Skeletal muscle cell (primary cell): Measurements from ENCODE around the gene RITA1.

Source experiments
- DNase-seq: peaks from one replicate; pipeline ENCODE4 v3.0.0-alpha.2; 2010; ENCODE audit warnings: low read depth
- H3K4me3 ChIP-seq: 2 replicates; pipeline ENCODE4 v1.5.1; 2011; ENCODE audit warnings: low read depth, mild to moderate bottlenecking, control low read depth, low read length, moderate library complexity

RITA1 gene

GRCh38 chr12:113222730-113223531, 37.4 kb downstream of the RITA1 start:
- peak; percentile 84 for DNase-seq
- peak overlapping the region; percentile 86 for H3K4me3 ChIP-seq

GRCh38 chr12:113224955-113225354, 39.4 kb downstream of the RITA1 start:
- DNase-seq: no peak
- no peak overlapping the region for H3K4me3 ChIP-seq

GRCh38 chr12:113226696-113227568, 41.4 kb downstream of the RITA1 start:
- DNase-seq: no peak
- H3K4me3 ChIP-seq: no peak overlapping the region

- H3K4me3 ChIP-seq: no peak overlapping the region
- no peak for DNase-seq
These were observed 42.3 kb downstream of the RITA1 start for GRCh38 chr12:113227686-113228391.

- H3K4me3 ChIP-seq: no peak overlapping the region
- no peak for DNase-seq
These were observed 43.0 kb downstream of the RITA1 start for GRCh38 chr12:113228394-113229028.

GRCh38 chr12:113230315-113231234, 45.1 kb downstream of the RITA1 start:
- DNase-seq: no peak
- no peak overlapping the region for H3K4me3 ChIP-seq

- DNase-seq: no peak
- H3K4me3 ChIP-seq: no peak overlapping the region
These were observed 45.9 kb downstream of the RITA1 start for GRCh38 chr12:113231235-113232088.

GRCh38 chr12:113232089-113232839, 46.7 kb downstream of the RITA1 start:
- no peak for DNase-seq
- no peak overlapping the region for H3K4me3 ChIP-seq

- no peak for DNase-seq
- no peak overlapping the region for H3K4me3 ChIP-seq
These were observed 47.5 kb downstream of the RITA1 start for GRCh38 chr12:113232840-113233585.

GRCh38 chr12:113233967-113234366, 48.4 kb downstream of the RITA1 start:
- no peak overlapping the region for H3K4me3 ChIP-seq

GRCh38 chr12:113234483-113234882, 49.0 kb downstream of the RITA1 start:
- no peak overlapping the region for H3K4me3 ChIP-seq
- DNase-seq: no peak

More at GRCh38 chr12:113233967-113234366, 48.4 kb downstream of the RITA1 start:
- DNase-seq: no peak

- DNase-seq: no peak
- H3K4me3 ChIP-seq: no peak overlapping the region
These were observed 50.5 kb downstream of the RITA1 start for GRCh38 chr12:113235976-113236375.

- no peak overlapping the region for H3K4me3 ChIP-seq
- DNase-seq: no peak
These were observed 51.2 kb downstream of the RITA1 start for GRCh38 chr12:113236539-113237399.

GRCh38 chr12:113237748-113238147, 52.2 kb downstream of the RITA1 start:
- no peak for DNase-seq
- H3K4me3 ChIP-seq: no peak overlapping the region

- no peak overlapping the region for H3K4me3 ChIP-seq
These were observed 52.8 kb downstream of the RITA1 start for GRCh38 chr12:113238309-113238708.

More at GRCh38 chr12:113238309-113238708, 52.8 kb downstream of the RITA1 start:
- DNase-seq: no peak
